IMR-90 (cell line): ENCODE measurements around the gene ARGFX.

Source experiments
- BHLHE40 ChIP-seq: fragments of 150-350 bp; IDR thresholded peaks from 2 replicates; pipeline ENCODE4 v1.6.1; 2016; ENCODE audit warnings: mild to moderate bottlenecking, low read depth, low read length
- CEBPB ChIP-seq: IDR thresholded peaks from 2 replicates; pipeline ENCODE4 v1.6.1; 2012; ENCODE audit warnings: low read depth, low read length, improper control_type of control experiment
- FOS ChIP-seq: fragments of 150-350 bp; IDR thresholded peaks from 2 replicates; pipeline ENCODE4 v1.6.1; 2016; ENCODE audit warnings: low read depth, low read length
- MAFK ChIP-seq: IDR thresholded peaks from 2 replicates; pipeline ENCODE4 v1.6.1; 2012; ENCODE audit warnings: low read depth, low read length, improper control_type of control experiment
- MAZ ChIP-seq: IDR thresholded peaks from 2 replicates; pipeline ENCODE4 v1.6.1; 2012; ENCODE audit warnings: low read depth, mild to moderate bottlenecking, low read length, improper control_type of control experiment, moderate library complexity, borderline replicate concordance
- MXI1 ChIP-seq: IDR thresholded peaks from 2 replicates; pipeline ENCODE4 v1.6.1; 2012; ENCODE audit warnings: low read depth, mild to moderate bottlenecking, low read length, moderate library complexity, borderline replicate concordance
- NFE2L2 ChIP-seq: fragments of 150-350 bp; IDR thresholded peaks from 2 replicates; pipeline ENCODE4 v1.6.1; 2016; ENCODE audit warnings: low read depth, mild to moderate bottlenecking, low read length
- POLR2A ChIP-seq: IDR thresholded peaks from 2 replicates; pipeline ENCODE4 v1.6.1; 2012; ENCODE audit warnings: mild to moderate bottlenecking, low read depth, low read length
- RCOR1 ChIP-seq: IDR thresholded peaks from 2 replicates; pipeline ENCODE4 v1.6.1; 2012; ENCODE audit warnings: mild to moderate bottlenecking, low read length, improper control_type of control experiment; ENCODE audit not compliant: insufficient replicate concordance
- RFX5 ChIP-seq: IDR thresholded peaks from 2 replicates; pipeline ENCODE4 v1.8.0; 2012; ENCODE audit warnings: low read depth, mild to moderate bottlenecking, low read length, moderate library complexity
- SMC3 ChIP-seq: fragments of 150-350 bp; IDR thresholded peaks from 2 replicates; pipeline ENCODE4 v1.6.1; 2016; ENCODE audit warnings: low read depth, mild to moderate bottlenecking, antibody characterized with exemption, low read length, moderate library complexity
- USF2 ChIP-seq: fragments of 150-350 bp; IDR thresholded peaks from 2 replicates; pipeline ENCODE4 v1.6.1; 2017; ENCODE audit warnings: mild to moderate bottlenecking, antibody characterized with exemption, low read length, low read depth
- TF ChIP-seq, protein P1 (sequence below): conservative IDR thresholded peaks from 2 replicates; pipeline ENCODE4 v1.5.1; 2012; ENCODE audit warnings: mild to moderate bottlenecking, low read depth, low read length, improper control_type of control experiment
- TF ChIP-seq, protein P2 (sequence below): fragments of 150-350 bp; IDR thresholded peaks from 2 replicates; pipeline ENCODE4 v1.6.1; 2016; ENCODE audit warnings: low read depth, mild to moderate bottlenecking, low read length, moderate library complexity, borderline replicate concordance

- TF ChIP-seq, protein P1, sequence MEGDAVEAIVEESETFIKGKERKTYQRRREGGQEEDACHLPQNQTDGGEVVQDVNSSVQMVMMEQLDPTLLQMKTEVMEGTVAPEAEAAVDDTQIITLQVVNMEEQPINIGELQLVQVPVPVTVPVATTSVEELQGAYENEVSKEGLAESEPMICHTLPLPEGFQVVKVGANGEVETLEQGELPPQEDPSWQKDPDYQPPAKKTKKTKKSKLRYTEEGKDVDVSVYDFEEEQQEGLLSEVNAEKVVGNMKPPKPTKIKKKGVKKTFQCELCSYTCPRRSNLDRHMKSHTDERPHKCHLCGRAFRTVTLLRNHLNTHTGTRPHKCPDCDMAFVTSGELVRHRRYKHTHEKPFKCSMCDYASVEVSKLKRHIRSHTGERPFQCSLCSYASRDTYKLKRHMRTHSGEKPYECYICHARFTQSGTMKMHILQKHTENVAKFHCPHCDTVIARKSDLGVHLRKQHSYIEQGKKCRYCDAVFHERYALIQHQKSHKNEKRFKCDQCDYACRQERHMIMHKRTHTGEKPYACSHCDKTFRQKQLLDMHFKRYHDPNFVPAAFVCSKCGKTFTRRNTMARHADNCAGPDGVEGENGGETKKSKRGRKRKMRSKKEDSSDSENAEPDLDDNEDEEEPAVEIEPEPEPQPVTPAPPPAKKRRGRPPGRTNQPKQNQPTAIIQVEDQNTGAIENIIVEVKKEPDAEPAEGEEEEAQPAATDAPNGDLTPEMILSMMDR: no peak
- TF ChIP-seq USF2: no peak
- TF ChIP-seq, protein P2, sequence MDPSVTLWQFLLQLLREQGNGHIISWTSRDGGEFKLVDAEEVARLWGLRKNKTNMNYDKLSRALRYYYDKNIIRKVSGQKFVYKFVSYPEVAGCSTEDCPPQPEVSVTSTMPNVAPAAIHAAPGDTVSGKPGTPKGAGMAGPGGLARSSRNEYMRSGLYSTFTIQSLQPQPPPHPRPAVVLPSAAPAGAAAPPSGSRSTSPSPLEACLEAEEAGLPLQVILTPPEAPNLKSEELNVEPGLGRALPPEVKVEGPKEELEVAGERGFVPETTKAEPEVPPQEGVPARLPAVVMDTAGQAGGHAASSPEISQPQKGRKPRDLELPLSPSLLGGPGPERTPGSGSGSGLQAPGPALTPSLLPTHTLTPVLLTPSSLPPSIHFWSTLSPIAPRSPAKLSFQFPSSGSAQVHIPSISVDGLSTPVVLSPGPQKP: no peak
- TF ChIP-seq POLR2A: no peak
- TF ChIP-seq MAZ: no peak
- no peak for TF ChIP-seq RFX5
- TF ChIP-seq SMC3: no peak
- no peak for TF ChIP-seq RCOR1
- no peak for TF ChIP-seq BHLHE40
- TF ChIP-seq FOS: no peak
- no peak for TF ChIP-seq MXI1
- no peak for TF ChIP-seq NFE2L2
- TF ChIP-seq MAFK: no peak
- TF ChIP-seq CEBPB: no peak
These were observed 38.4 kb downstream of the ARGFX start for GRCh38 chr3:121606106-121606505.
